Left ventricle myocardium inferior (tissue), 1 donor: ENCODE results near the gene LRRC15. TPM values are rescaled to one million over a fixed set of nuclear protein-coding genes. Genes with fewer than 3 reads are reported as not detected.

Experiments used
- DNase-seq: peaks from one replicate; pipeline ENCODE4 v3.0.0-alpha.2; 2020
- H3K27ac ChIP-seq: fragments of 200-600 bp; replicated peaks from 2 replicates; pipeline ENCODE4 v1.8.0; 2021
- H3K27me3 ChIP-seq: fragments of 200-600 bp; 2 replicates; pipeline ENCODE4 v1.8.0; 2021; ENCODE audit warnings: low read depth
- H3K36me3 ChIP-seq: fragments of 200-600 bp; 2 replicates; pipeline ENCODE4 v1.8.0; 2021
- H3K4me1 ChIP-seq: fragments of 200-600 bp; 2 replicates; pipeline ENCODE4 v1.8.0; 2021
- H3K4me3 ChIP-seq: fragments of 200-600 bp; 2 replicates; pipeline ENCODE4 v1.8.0; 2021; ENCODE audit warnings: mild to moderate bottlenecking, moderate library complexity
- H3K9me3 ChIP-seq: fragments of 200-600 bp; replicated peaks from 2 replicates; pipeline ENCODE4 v1.8.0; 2021
- CTCF ChIP-seq: fragments of 200-600 bp; IDR thresholded peaks from 2 replicates; pipeline ENCODE4 v1.8.0; 2021; ENCODE audit warnings: antibody characterized with exemption, mild to moderate bottlenecking, borderline replicate concordance
- intact Hi-C: fragments of 100-400 bp; cut with micrococcal nuclease; formaldehyde crosslinking; loops from one replicate; pipeline ENCODE4 v1.11.0; 2022
- total RNA-seq: library from RNA; stranded (reverse); fragmentation: NEBNext Ultra II Directional; extraction: Animal tissue kit (Norgen Biotek cat#: 25700); gene quantifications from one replicate; pipeline ENCODE4 v1.2.1, GENCODE V29; 2021
- donor health status: DM: no; HTN: yes; CAD: no; lungs with severe emphysema.

Gene LRRC15
- total RNA-seq, 1 donor from 2014 or later: 0.14 TPM

GRCh38 chr3:194327218-194328052, 42.1 kb downstream of the LRRC15 start:
- peaks cover 55% of the 10 kb centered on the region for H3K27me3 ChIP-seq
- DNase-seq: no peak
- no peak overlapping the region for H3K4me3 ChIP-seq
- H3K4me1 ChIP-seq: peaks cover 36% of the 10 kb centered on the region
- no peaks in the 10 kb centered on the region for H3K36me3 ChIP-seq
- TF ChIP-seq CTCF: no peak
- H3K9me3 ChIP-seq: no peaks in the 10 kb centered on the region
- H3K27ac ChIP-seq: no peak overlapping the region
- intact Hi-C loops: no loop called here

GRCh38 chr3:194326968-194327217, 42.6 kb downstream of the LRRC15 start:
- H3K27me3 ChIP-seq: peaks cover 55% of the 10 kb centered on the region
- TF ChIP-seq CTCF: no peak
- H3K27ac ChIP-seq: no peak overlapping the region
- no peaks in the 10 kb centered on the region for H3K9me3 ChIP-seq
- H3K36me3 ChIP-seq: no peaks in the 10 kb centered on the region
- H3K4me3 ChIP-seq: no peak overlapping the region
- no peak for DNase-seq
- peaks cover 36% of the 10 kb centered on the region for H3K4me1 ChIP-seq
- intact Hi-C loops: no loop called here

GRCh38 chr3:194326192-194326967, 43.2 kb downstream of the LRRC15 start:
- no peaks in the 10 kb centered on the region for H3K9me3 ChIP-seq
- no peak for TF ChIP-seq CTCF

GRCh38 chr3:194325424-194326153, 44.0 kb downstream of the LRRC15 start:
- peaks cover 27% of the 10 kb centered on the region for H3K4me1 ChIP-seq

More at GRCh38 chr3:194326192-194326967, 43.2 kb downstream of the LRRC15 start:
- Histone ChIP-seq H3K27me3 (peaks cover 52% of the 10 kb centered on the region), H3K4me1 (peaks cover 34% of the 10 kb centered on the region), H3K27ac (no peak overlapping the region), H3K4me3 (no peak overlapping the region), H3K36me3 (no peaks in the 10 kb centered on the region)
- no peak for DNase-seq
- intact Hi-C loops: no loop called here

More at GRCh38 chr3:194325424-194326153, 44.0 kb downstream of the LRRC15 start:
- Histone ChIP-seq H3K4me3 (no peak overlapping the region), H3K36me3 (no peaks in the 10 kb centered on the region), H3K9me3 (no peaks in the 10 kb centered on the region), H3K27me3 (peaks cover 51% of the 10 kb centered on the region), H3K27ac (no peak overlapping the region)
- TF ChIP-seq CTCF: no peak
- no peak for DNase-seq
- intact Hi-C loops: no loop called here
